Mucosa of rectum (tissue), 2 donors: ENCODE results near the gene DPEP2NB.
A peak's percentile ranks its signal among the peaks of the same experiment; 100 is the strongest.
"Not testable (repeated sequence)": the region's sequence is repeated elsewhere in the genome, so short reads cannot be mapped to it uniquely, and the experiment has no call there.

Experiments
- H3K27ac ChIP-seq, 2 donors: one replicate each; pipeline ENCODE4 v1.7.0; 2013; ENCODE audit warnings: inconsistent platforms in 2 of 2, low read depth in 2 of 2, low read length in 2 of 2
- H3K27me3 ChIP-seq, 2 donors: one replicate each; pipeline ENCODE4 v1.7.0; 2013; ENCODE audit warnings: low read length in 2 of 2; ENCODE audit not compliant: control insufficient read depth in 2 of 2, insufficient read depth in 2 of 2
- H3K36me3 ChIP-seq, 2 donors: one replicate each; pipeline ENCODE4 v1.7.0; 2013; ENCODE audit warnings: low read length in 2 of 2; ENCODE audit not compliant: control insufficient read depth in 2 of 2, insufficient read depth in 2 of 2
- H3K4me1 ChIP-seq, 2 donors: one replicate each; pipeline ENCODE4 v1.7.0; 2013; ENCODE audit warnings: low read length in 2 of 2, mild to moderate bottlenecking in 1 of 2; ENCODE audit not compliant: control insufficient read depth in 2 of 2, insufficient read depth in 2 of 2
- H3K4me3 ChIP-seq, 2 donors: one replicate each; pipeline ENCODE4 v1.7.0; 2013; ENCODE audit warnings: low read length in 2 of 2
- H3K9ac ChIP-seq, 2 donors: one replicate each; pipeline ENCODE4 v1.7.0; 2013; ENCODE audit warnings: low read length in 2 of 2, low read depth in 1 of 2, mild to moderate bottlenecking in 1 of 2
- H3K9me3 ChIP-seq, 2 donors: one replicate each; pipeline ENCODE4 v1.7.0; 2013; ENCODE audit warnings: low read length in 2 of 2; ENCODE audit not compliant: control insufficient read depth in 2 of 2
- donor health status: healthy.
- donor health status: Normal muscosa, but diverticular disease.

DPEP2NB gene

DNA sequence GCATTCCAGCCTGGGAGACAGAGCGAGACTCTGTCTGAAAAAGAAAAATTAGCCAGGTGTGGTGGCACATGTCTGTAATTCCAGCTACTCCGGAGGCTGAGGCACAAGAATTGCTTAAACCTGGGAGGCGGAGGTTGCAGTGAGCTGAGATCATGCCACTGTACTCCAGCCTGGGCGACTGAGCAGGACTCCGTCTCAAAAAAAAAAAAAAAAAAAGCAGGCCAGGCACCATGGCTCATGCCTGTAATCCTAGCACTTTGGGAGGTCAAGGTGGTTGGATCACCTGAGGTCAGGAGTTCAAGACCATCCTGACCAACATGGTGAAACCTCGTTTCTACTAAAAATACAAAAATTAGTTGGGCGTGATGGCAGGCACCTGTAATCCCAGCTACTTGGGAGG lies 43.4 kb downstream of the DPEP2NB start:
- H3K27me3 ChIP-seq, H3K27ac ChIP-seq, H3K36me3 ChIP-seq, H3K4me1 ChIP-seq, H3K4me3 ChIP-seq, H3K9me3 ChIP-seq, H3K9ac ChIP-seq: not testable (repeated sequence)

DNA sequence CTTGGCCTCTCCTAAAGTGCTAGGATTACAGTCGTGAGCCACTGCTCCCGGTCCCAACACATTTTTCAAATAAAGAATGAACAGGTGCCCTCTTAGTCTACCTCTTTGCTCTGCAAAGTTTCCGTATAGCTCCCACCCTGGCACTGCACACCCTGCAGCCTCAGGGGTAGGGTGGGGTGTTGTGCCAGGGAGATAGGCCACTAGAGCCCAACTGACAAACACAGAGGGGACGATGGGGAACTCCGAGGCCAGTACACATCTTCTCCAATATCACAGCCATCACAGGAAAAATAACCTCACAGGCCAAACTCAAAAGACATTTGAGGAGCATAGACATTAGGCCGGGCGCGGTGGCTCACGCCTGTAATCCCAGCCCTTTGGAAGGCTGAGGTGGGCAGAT lies 44.6 kb downstream of the DPEP2NB start:
- Histone ChIP-seq H3K27me3 (peaks cover 2 to 4% of the 10 kb centered on the region in 2 donors), H3K9me3 (no peaks in the 10 kb centered on the region), H3K4me3 (no peak overlapping the region), H3K36me3 (no peaks in the 10 kb centered on the region), H3K27ac (no peak overlapping the region), H3K9ac (no peak overlapping the region), H3K4me1 (peaks cover 11 to 13% of the 10 kb centered on the region in 2 donors)

- peak overlapping the region; percentile 68 to 77 for H3K9ac ChIP-seq
- no peaks in the 10 kb centered on the region for H3K9me3 ChIP-seq
- peak overlapping the region; percentile 82 to 89 for H3K27ac ChIP-seq
- no peaks in the 10 kb centered on the region for H3K36me3 ChIP-seq
- H3K4me1 ChIP-seq: peaks cover 11 to 22% of the 10 kb centered on the region in 2 donors
- peaks cover 2 to 4% of the 10 kb centered on the region in 2 donors for H3K27me3 ChIP-seq
- peak overlapping the region; percentile 74 to 79 for H3K4me3 ChIP-seq
Measured at GRCh38 chr16:67969254-67970039, 46.3 kb downstream of the DPEP2NB start.

DNA sequence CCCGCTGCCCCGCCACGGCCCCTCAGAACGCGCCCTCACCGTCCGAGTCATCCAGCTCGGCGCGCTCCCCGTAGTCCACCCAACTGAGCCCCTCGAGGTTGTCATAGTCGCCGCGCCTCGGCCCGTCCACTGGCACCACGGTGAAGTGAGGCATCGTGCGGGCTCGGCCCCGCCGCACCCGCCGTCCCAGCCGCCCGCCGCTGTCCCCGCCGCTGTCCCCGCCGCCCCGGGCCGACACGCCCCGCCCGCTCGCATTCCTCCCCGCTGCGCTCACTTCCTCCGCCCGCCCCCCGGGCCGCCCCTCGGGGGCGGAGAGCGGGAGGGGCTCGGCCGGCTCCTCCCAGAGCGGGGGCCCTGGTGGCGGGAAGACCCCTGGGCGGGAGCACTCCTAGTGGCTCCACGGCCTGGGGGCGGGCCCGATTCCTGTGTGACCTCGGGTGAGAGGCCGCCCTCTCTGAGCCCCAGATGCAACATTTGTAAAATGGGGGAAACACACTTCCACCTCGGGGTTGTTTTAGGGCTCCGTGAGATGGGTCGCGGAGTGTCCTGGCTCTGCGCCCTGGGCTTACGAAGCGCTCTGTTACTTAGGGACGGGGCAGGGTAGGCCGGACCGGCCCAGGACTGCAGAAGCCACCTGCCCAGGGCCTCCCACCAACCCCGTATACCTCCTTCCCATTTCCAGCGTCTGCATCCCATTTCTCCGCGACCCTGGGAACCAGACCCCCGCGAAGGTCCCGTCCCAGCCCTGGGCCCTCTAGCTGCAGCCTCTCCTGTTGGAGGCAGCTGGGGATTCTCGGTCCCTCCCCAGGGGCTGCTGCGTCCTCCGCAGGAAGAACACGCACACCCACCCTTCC lies 47.1 kb downstream of the DPEP2NB start, which contains the start of gene SLC12A4:
Gene SLC12A4, minus strand, starts transcription at position 238 of the 854 bp plus-strand sequence. Its CDS starts 84 bp downstream, at position 154.
- H3K27ac ChIP-seq: peak within 1 kb of the TSS; percentile 82 to 89
- H3K4me1 ChIP-seq: peaks cover 11 to 24% of the 10 kb centered on the region in 2 donors
- H3K27me3 ChIP-seq: peaks cover 2 to 4% of the 10 kb centered on the region in 2 donors

GRCh38 chr16:67967958-67968399 lies 47.7 kb downstream of the DPEP2NB start:
- Histone ChIP-seq H3K9me3 (no peaks in the 10 kb centered on the region), H3K36me3 (no peaks in the 10 kb centered on the region), H3K9ac (peak overlapping the region; percentile 34 to 77), H3K27ac (peak overlapping the region; percentile 82 to 89), H3K4me3 (peak overlapping the region; percentile 64 to 74), H3K4me1 (peaks cover 11 to 24% of the 10 kb centered on the region in 2 donors), H3K27me3 (peaks cover 2 to 4% of the 10 kb centered on the region in 2 donors)

More for the DNA sequence above, 47.1 kb downstream of the DPEP2NB start, which contains the start of gene SLC12A4:
- Histone ChIP-seq H3K4me3 (peak within 1 kb of the TSS; percentile 74 to 79), H3K9me3 (no peaks in the 10 kb centered on the region), H3K36me3 (no peaks in the 10 kb centered on the region), H3K9ac (peak within 1 kb of the TSS; percentile 68 to 77)

DNA sequence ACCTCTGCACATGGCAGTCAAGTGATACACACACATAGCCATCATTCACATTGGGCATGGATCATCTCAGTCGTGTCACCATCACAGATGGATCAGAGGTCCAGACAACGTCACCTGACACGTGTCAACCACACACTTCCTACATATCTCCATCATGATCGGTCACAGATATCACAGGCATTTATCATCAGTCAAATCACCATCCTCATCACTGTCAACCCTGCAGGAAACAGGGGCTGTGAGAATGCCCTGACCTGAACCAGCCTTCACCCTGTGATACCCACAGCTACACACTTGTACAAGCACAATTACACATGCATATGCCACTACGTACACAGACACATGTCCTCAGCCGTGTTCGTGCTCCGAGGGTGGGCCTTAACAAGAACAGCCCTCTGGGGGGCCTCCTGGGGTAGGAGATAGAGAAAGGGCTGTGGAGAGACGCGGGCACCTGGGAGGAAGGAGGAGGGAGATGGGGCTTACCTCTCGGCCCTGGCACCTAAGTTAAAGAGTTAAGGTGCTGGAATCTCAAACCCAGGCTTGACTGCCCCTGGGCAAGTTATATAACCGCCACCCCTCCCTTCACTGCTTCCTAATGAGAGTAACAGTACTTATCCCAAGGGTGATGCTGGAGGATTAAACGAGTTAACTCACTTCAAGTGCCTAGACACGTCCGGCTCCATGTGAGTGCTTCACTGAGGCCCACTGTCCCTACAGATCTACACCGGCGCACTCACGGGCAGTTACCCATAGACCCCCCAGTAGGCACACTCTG lies 48.3 kb downstream of the DPEP2NB start:
- Histone ChIP-seq H3K4me3 (peak overlapping the region; percentile 64 to 74), H3K36me3 (peaks cover 0 to 1% of the 10 kb centered on the region in 2 donors), H3K27ac (peak overlapping the region; percentile 82 to 89), H3K27me3 (peaks cover 2 to 4% of the 10 kb centered on the region in 2 donors), H3K4me1 (peaks cover 11 to 24% of the 10 kb centered on the region in 2 donors), H3K9ac (peak overlapping the region; percentile 34 to 77), H3K9me3 (no peaks in the 10 kb centered on the region)

GRCh38 chr16:67966549-67967182 lies 49.0 kb downstream of the DPEP2NB start:
- Histone ChIP-seq H3K27ac (peak overlapping the region in 1 of 2 donors; percentile 38), H3K27me3 (peaks cover 2 to 4% of the 10 kb centered on the region in 2 donors), H3K36me3 (peaks cover 0 to 8% of the 10 kb centered on the region in 2 donors), H3K9me3 (no peaks in the 10 kb centered on the region), H3K9ac (peak overlapping the region; percentile 2 to 77), H3K4me3 (peak overlapping the region; percentile 64 to 74), H3K4me1 (peaks cover 11 to 29% of the 10 kb centered on the region in 2 donors)

- Histone ChIP-seq H3K27ac (peak overlapping the region in 1 of 2 donors; percentile 38), H3K27me3 (peaks cover 2 to 4% of the 10 kb centered on the region in 2 donors), H3K36me3 (peaks cover 0 to 15% of the 10 kb centered on the region in 2 donors), H3K4me3 (peak overlapping the region in 1 of 2 donors; percentile 64), H3K9ac (peak overlapping the region in 1 of 2 donors; percentile 2), H3K9me3 (no peaks in the 10 kb centered on the region), H3K4me1 (peaks cover 16 to 32% of the 10 kb centered on the region in 2 donors)
Measured at GRCh38 chr16:67965668-67966548, 49.8 kb downstream of the DPEP2NB start.
